Ramos (cell line): Measurements from ENCODE around the gene AFG3L2.

ENCODE experiments used
- in situ Hi-C: fragments of 300-500 bp; cut with MboI; formaldehyde crosslinking; loops from one replicate; pipeline ENCODE4 v1.14.3; 2022; ENCODE audit warnings: low sequenced_read_pairs; ENCODE audit not compliant: unreplicated experiment

Gene AFG3L2

GRCh38 chr18:12398625-12399024 is 21.6 kb upstream of the AFG3L2 start:
- in situ Hi-C loops, result loop anchor here (25.0 kb wide), 1 partner anchor 539 kb away; the partner anchor contains the start of gene SEH1L

- in situ Hi-C loops, result loop anchor here (25.0 kb wide), 1 partner anchor 540 kb away; the partner anchor contains the start of gene SEH1L
Measured at GRCh38 chr18:12397793-12398192, 20.8 kb upstream of the AFG3L2 start.

- in situ Hi-C loops, result loop anchor here (25.0 kb wide), 1 partner anchor 540 kb away; the partner anchor contains the start of gene SEH1L
Measured at GRCh38 chr18:12397254-12397653, 20.2 kb upstream of the AFG3L2 start.

GRCh38 chr18:12394428-12394827 is 17.4 kb upstream of the AFG3L2 start:
- in situ Hi-C loops, result loop anchor here (5.0 to 25.0 kb wide), 2 partner anchors 273 to 543 kb away; partner anchors contain the start of gene SEH1L

- in situ Hi-C loops, result loop anchor here (5.0 to 25.0 kb wide), 2 partner anchors 273 to 543 kb away; partner anchors contain the start of gene SEH1L
Measured at GRCh38 chr18:12393998-12394397, 17.0 kb upstream of the AFG3L2 start.

- in situ Hi-C loops, result loop anchor here (5.0 to 25.0 kb wide), 2 partner anchors 274 to 544 kb away; partner anchors contain the start of gene SEH1L
Measured at GRCh38 chr18:12393510-12393909, 16.5 kb upstream of the AFG3L2 start.

- in situ Hi-C loops, result loop anchor here (5.0 to 25.0 kb wide), 2 partner anchors 276 to 546 kb away; partner anchors contain the start of gene SEH1L
Measured at GRCh38 chr18:12391487-12392165, 14.6 kb upstream of the AFG3L2 start.

GRCh38 chr18:12388442-12388841 is 11.4 kb upstream of the AFG3L2 start:
- in situ Hi-C loops, result loop anchor here (25.0 kb wide), 1 partner anchor 549 kb away; the partner anchor contains the start of gene SEH1L

- in situ Hi-C loops, result loop anchor here (25.0 kb wide), 1 partner anchor 553 kb away; the partner anchor contains the start of gene SEH1L
Measured at GRCh38 chr18:12384261-12384660, 7.2 kb upstream of the AFG3L2 start.

GRCh38 chr18:12383759-12384158 is 6.7 kb upstream of the AFG3L2 start:
- in situ Hi-C loops, result loop anchor here (25.0 kb wide), 1 partner anchor 554 kb away; the partner anchor contains the start of gene SEH1L

GRCh38 chr18:12382221-12382814 is 5.3 kb upstream of the AFG3L2 start:
- in situ Hi-C loops, result loop anchor here (25.0 kb wide), 1 partner anchor 555 kb away; the partner anchor contains the start of gene SEH1L

GRCh38 chr18:12378198-12378558 is 1.2 kb upstream of the AFG3L2 start:
- in situ Hi-C loops, result loop anchor here (5.0 to 25.0 kb wide), 2 partner anchors 39 to 559 kb away; partner anchors contain the start of gene SEH1L

GRCh38 chr18:12377556-12378197 is 650 bp upstream of the AFG3L2 start:
- in situ Hi-C loops, result loop anchor here (5.0 to 25.0 kb wide), 2 partner anchors 40 to 560 kb away; partner anchors contain the start of gene SEH1L

- in situ Hi-C loops, result loop anchor here (5.0 to 25.0 kb wide), 2 partner anchors 41 to 561 kb away; partner anchors contain the start of gene SEH1L
Measured at GRCh38 chr18:12376034-12376753, 833 bp downstream of the AFG3L2 start.

- in situ Hi-C loops, result no loop called here
Measured at GRCh38 chr18:12374401-12374800, 2.6 kb downstream of the AFG3L2 start.

- in situ Hi-C loops, result no loop called here
Measured at GRCh38 chr18:12373771-12374116, 3.3 kb downstream of the AFG3L2 start.

GRCh38 chr18:12373116-12373770 is 3.8 kb downstream of the AFG3L2 start:
- in situ Hi-C loops, result no loop called here

GRCh38 chr18:12372406-12372805 is 4.6 kb downstream of the AFG3L2 start:
- in situ Hi-C loops, result no loop called here

- in situ Hi-C loops, result no loop called here
Measured at GRCh38 chr18:12371590-12371989, 5.4 kb downstream of the AFG3L2 start.
